Keratinocyte (primary cell): ENCODE data around the gene CMKLR1. TPM values are rescaled to one million over a fixed set of nuclear protein-coding genes. Genes with fewer than 3 reads are reported as not detected.

Experiments used
- DNase-seq: peaks from one replicate; pipeline ENCODE4 v3.0.0-alpha.2; 2011; ENCODE audit warnings: low read depth, missing footprints, low spot score
- FAIRE-seq: peaks from 2 replicates; lab custom pipeline; 2011; peaks lifted over from hg19 to GRCh38; lab: Jason Lieb, UNC
- H2AFZ ChIP-seq: 2 replicates; pipeline ENCODE4 v1.6.0; 2012; ENCODE audit warnings: low read length, control low read depth, inconsistent platforms; ENCODE audit not compliant: control insufficient read depth
- H3K27ac ChIP-seq: 2 replicates; pipeline ENCODE4 v1.5.1; 2011; ENCODE audit warnings: low read length; ENCODE audit not compliant: control insufficient read depth, insufficient read depth
- H3K27me3 ChIP-seq: 3 replicates; pipeline ENCODE4 v1.6.0; 2011; ENCODE audit warnings: low read length; ENCODE audit not compliant: control insufficient read depth, insufficient read depth; ENCODE audit errors: extremely low read depth
- H3K36me3 ChIP-seq, 2 experiments: 2 replicates in 1 of 2; 3 replicates in 1 of 2; pipeline ENCODE4 v1.5.1; 2011; ENCODE audit warnings: low read length in 2 of 2, mild to moderate bottlenecking in 1 of 2; ENCODE audit not compliant: control insufficient read depth in 2 of 2, insufficient read depth in 2 of 2; ENCODE audit errors: extremely low read depth in 1 of 2
- H3K4me1 ChIP-seq: 3 replicates; pipeline ENCODE4 v1.5.1; 2011; ENCODE audit warnings: low read length; ENCODE audit not compliant: control insufficient read depth, insufficient read depth; ENCODE audit errors: extremely low read depth
- H3K4me2 ChIP-seq: 3 replicates; pipeline ENCODE4 v1.6.0; 2011; ENCODE audit warnings: low read depth, low read length; ENCODE audit not compliant: control insufficient read depth, insufficient read depth; ENCODE audit errors: extremely low read depth
- H3K4me3 ChIP-seq, 3 experiments: fragments of 200-600 bp in 1 of 3; sonication (generic) in 1 of 3; 2 replicates in 2 of 3; 3 replicates in 1 of 3; pipeline ENCODE4 v1.5.1; 2011 to 2016; ENCODE audit warnings: low read length in 3 of 3, mild to moderate bottlenecking in 3 of 3, control low read depth in 2 of 3, inconsistent platforms in 1 of 3, low read depth in 1 of 3, mixed read lengths in 1 of 3, mixed run types in 1 of 3, moderate library complexity in 1 of 3; ENCODE audit not compliant: control insufficient read depth in 2 of 3, insufficient read depth in 2 of 3; ENCODE audit errors: extremely low read depth in 1 of 3
- H3K79me2 ChIP-seq: 2 replicates; pipeline ENCODE4 v1.6.0; 2012; ENCODE audit warnings: low read length; ENCODE audit not compliant: control insufficient read depth, insufficient read depth
- H3K9ac ChIP-seq: 3 replicates; pipeline ENCODE4 v1.6.0; 2011; ENCODE audit warnings: low read length; ENCODE audit not compliant: control insufficient read depth, insufficient read depth; ENCODE audit errors: extremely low read depth
- H3K9me1 ChIP-seq: 3 replicates; pipeline ENCODE4 v1.6.0; 2011; ENCODE audit warnings: low read length; ENCODE audit not compliant: control insufficient read depth, insufficient read depth; ENCODE audit errors: extremely low read depth
- H3K9me3 ChIP-seq: 2 replicates; pipeline ENCODE4 v1.5.1; 2012; ENCODE audit warnings: low read depth, low read length; ENCODE audit not compliant: control insufficient read depth
- H4K20me1 ChIP-seq: 3 replicates; pipeline ENCODE4 v1.6.0; 2011; ENCODE audit warnings: low read length; ENCODE audit not compliant: control insufficient read depth, insufficient read depth; ENCODE audit errors: extremely low read depth
- EZH2 ChIP-seq: IDR thresholded peaks from one replicate; pipeline ENCODE4 v1.6.1; 2012; ENCODE audit warnings: inconsistent platforms, mild to moderate bottlenecking, low read length, moderate library complexity
- dilution Hi-C: fragments of 300-500 bp; cut with MboI; formaldehyde crosslinking; loops from one replicate; pipeline ENCODE4 v1.7.0; 2020; ENCODE audit warnings: low sequenced_read_pairs; ENCODE audit not compliant: extremely low pct_ligation_motif_present
- polyA plus RNA-seq, 5 experiments: library from polyadenylated mRNA; depleted of rRNA in 3 of 5; stranded (reverse) in 3 of 5; stranded (forward) in 1 of 5; unstranded in 1 of 5; fragments of >200 nt; gene quantifications; 1 replicate in 1 of 5; 2 replicates in 3 of 5; 3 replicates in 1 of 5; pipeline versions ENCODE4 v1.2.1 to v1.2.3, GENCODE V29; 2011 to 2012; ENCODE audit warnings: missing spikeins in 2 of 5, low read depth in 1 of 5, low replicate concordance in 1 of 5
- TF ChIP-seq, protein P1 (sequence below), 3 experiments: IDR thresholded peaks in 1 of 3; conservative IDR thresholded peaks in 1 of 3; optimal IDR thresholded peaks in 1 of 3; 2 replicates in 2 of 3; 3 replicates in 1 of 3; pipeline versions ENCODE3 to v1.5.1; 2011; ENCODE audit warnings: low read length in 3 of 3, mild to moderate bottlenecking in 3 of 3, moderate library complexity in 2 of 3, control low read depth in 1 of 3, inconsistent platforms in 1 of 3; ENCODE audit not compliant: insufficient read depth in 2 of 3; ENCODE audit errors: extremely low read depth in 1 of 3

The CMKLR1 gene
- polyA plus RNA-seq, 1 donor (not counting 4 experiments of a cell fraction or from before 2014, with no cell fraction given) = not detected

DNA sequence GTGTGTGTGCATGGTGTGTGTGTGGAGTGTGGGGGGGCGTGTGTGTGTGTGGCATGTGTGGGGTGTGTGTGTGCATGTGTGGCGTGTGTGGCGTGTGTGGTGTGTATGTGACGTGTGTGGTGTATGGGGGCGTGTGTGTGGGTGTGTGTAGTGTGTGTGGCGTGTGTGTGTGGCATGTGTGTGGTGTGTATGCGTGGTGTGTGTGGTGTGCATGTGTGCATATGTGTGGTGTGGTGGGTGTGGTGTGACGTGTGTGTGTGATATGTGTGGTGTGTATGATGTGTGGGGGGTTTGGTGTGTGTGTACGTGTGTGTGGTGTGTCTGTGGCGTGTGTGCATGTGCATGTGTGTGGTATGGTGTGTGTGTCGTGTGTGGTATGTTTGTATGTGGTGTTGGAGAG is 24.1 kb upstream of the CMKLR1 start:
- H3K9me3 ChIP-seq = no peaks in the 10 kb centered on the region
- H2AFZ ChIP-seq = no peak overlapping the region
- no peak overlapping the region for H3K4me2 ChIP-seq
- DNase-seq = no peak
- dilution Hi-C loops = no loop called here
- no peak for FAIRE-seq
- no peaks in the 10 kb centered on the region for H4K20me1 ChIP-seq
- no peak overlapping the region for H3K27ac ChIP-seq
- no peaks in the 10 kb centered on the region for H3K36me3 ChIP-seq
- H3K79me2 ChIP-seq = no peaks in the 10 kb centered on the region
- H3K27me3 ChIP-seq = no peaks in the 10 kb centered on the region
- no peaks in the 10 kb centered on the region for H3K4me1 ChIP-seq
- no peaks in the 10 kb centered on the region for H3K9me1 ChIP-seq
- no peak for TF ChIP-seq EZH2
- TF ChIP-seq, protein P1, sequence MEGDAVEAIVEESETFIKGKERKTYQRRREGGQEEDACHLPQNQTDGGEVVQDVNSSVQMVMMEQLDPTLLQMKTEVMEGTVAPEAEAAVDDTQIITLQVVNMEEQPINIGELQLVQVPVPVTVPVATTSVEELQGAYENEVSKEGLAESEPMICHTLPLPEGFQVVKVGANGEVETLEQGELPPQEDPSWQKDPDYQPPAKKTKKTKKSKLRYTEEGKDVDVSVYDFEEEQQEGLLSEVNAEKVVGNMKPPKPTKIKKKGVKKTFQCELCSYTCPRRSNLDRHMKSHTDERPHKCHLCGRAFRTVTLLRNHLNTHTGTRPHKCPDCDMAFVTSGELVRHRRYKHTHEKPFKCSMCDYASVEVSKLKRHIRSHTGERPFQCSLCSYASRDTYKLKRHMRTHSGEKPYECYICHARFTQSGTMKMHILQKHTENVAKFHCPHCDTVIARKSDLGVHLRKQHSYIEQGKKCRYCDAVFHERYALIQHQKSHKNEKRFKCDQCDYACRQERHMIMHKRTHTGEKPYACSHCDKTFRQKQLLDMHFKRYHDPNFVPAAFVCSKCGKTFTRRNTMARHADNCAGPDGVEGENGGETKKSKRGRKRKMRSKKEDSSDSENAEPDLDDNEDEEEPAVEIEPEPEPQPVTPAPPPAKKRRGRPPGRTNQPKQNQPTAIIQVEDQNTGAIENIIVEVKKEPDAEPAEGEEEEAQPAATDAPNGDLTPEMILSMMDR (optimal IDR thresholded peaks at IDR 0.05 in 1 of 3, IDR thresholded peaks at IDR 0.05 in 1 of 3, conservative IDR thresholded peaks at IDR 0.05 in 1 of 3; ENCODE audit: extremely low read depth in 1 of 3, insufficient read depth in 2 of 3, low read length in 3 of 3) = no peak
- no peak overlapping the region for H3K9ac ChIP-seq
- no peak overlapping the region for H3K4me3 ChIP-seq

DNA sequence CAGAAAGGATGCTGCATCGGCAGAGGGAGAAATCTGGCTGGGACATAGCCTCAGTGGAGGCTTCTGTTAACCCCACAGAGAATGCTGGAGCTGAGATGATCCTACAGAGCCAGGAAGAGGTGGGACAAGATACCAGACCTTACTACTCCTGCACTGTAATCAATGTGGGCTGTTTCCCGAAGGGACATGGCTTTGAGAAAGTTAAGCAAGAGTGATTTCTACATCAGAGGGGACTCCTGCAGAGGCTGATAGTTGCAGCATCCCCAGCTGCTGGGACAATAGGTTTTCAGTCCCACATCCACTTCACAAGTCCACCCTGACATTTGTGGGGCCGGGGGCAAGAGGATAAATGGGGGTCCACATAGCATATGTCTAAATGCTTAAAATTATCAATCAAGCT is 22.5 kb upstream of the CMKLR1 start:
- Histone ChIP-seq H3K27ac (no peak overlapping the region), H3K27me3 (no peaks in the 10 kb centered on the region), H3K79me2 (no peaks in the 10 kb centered on the region), H4K20me1 (no peaks in the 10 kb centered on the region), H2AFZ (no peak overlapping the region), H3K9me3 (no peaks in the 10 kb centered on the region), H3K9ac (no peak overlapping the region), H3K4me2 (no peak overlapping the region), H3K4me3 (no peak overlapping the region), H3K36me3 (no peaks in the 10 kb centered on the region), H3K9me1 (no peaks in the 10 kb centered on the region), H3K4me1 (no peaks in the 10 kb centered on the region)
- DNase-seq (no peak), FAIRE-seq (no peak)
- dilution Hi-C loops = no loop called here
- TF ChIP-seq, protein P1 (optimal IDR thresholded peaks at IDR 0.05 in 1 of 3, IDR thresholded peaks at IDR 0.05 in 1 of 3, conservative IDR thresholded peaks at IDR 0.05 in 1 of 3; ENCODE audit: extremely low read depth in 1 of 3, insufficient read depth in 2 of 3, low read length in 3 of 3) = no peak
- no peak for TF ChIP-seq EZH2
